Activated effector memory CD4-positive, alpha-beta T cell treated with Interleukin-2 at 50 U/mL for 16 hours (primary cell): ENCODE data around the gene MAEL.

ENCODE experiments used
- DNase-seq: peaks from one replicate; pipeline ENCODE4 v3.0.0-alpha.2; 2020

Gene MAEL

GRCh38 chr1:167059045-167059808 is 70.1 kb downstream of the MAEL start:
- DNase-seq = peak; percentile 55

- no peak for DNase-seq
These were observed 70.7 kb downstream of the MAEL start for GRCh38 chr1:167059809-167060107.

- DNase-seq = no peak
These were observed 71.3 kb downstream of the MAEL start for GRCh38 chr1:167060141-167061072.

- DNase-seq = no peak
These were observed 72.0 kb downstream of the MAEL start for GRCh38 chr1:167061073-167061464.

- no peak for DNase-seq
These were observed 75.5 kb downstream of the MAEL start for GRCh38 chr1:167064621-167065020.

- no peak for DNase-seq
These were observed 76.4 kb downstream of the MAEL start for GRCh38 chr1:167065471-167065870.

- DNase-seq = peak; percentile 67
These were observed 77.4 kb downstream of the MAEL start for GRCh38 chr1:167066333-167067122.

- DNase-seq = no peak
These were observed 78.8 kb downstream of the MAEL start for GRCh38 chr1:167067904-167068303.

- no peak for DNase-seq
These were observed 79.7 kb downstream of the MAEL start for GRCh38 chr1:167068761-167069160.

GRCh38 chr1:167071286-167071685 is 82.2 kb downstream of the MAEL start:
- no peak for DNase-seq
